Spinal cord (tissue), 10 donors: Measurements from ENCODE around the gene CENPX. TPM values are rescaled to one million over a fixed set of nuclear protein-coding genes. Genes with fewer than 3 reads are reported as not detected.

Experiments used
- DNase-seq, 6 donors: peaks; one replicate each; pipeline versions ENCODE4 v3.0.0 to v3.0.0-alpha.2; 2013 to 2015; ENCODE audit warnings: low spot score in 6 of 6, low read depth in 4 of 6
- H3K27ac ChIP-seq: one replicate; pipeline ENCODE4 v1.5.1; 2013; ENCODE audit warnings: low read depth, low read length, control low read depth
- H3K27me3 ChIP-seq: one replicate; pipeline ENCODE4 v1.6.1; 2013; ENCODE audit warnings: low read length; ENCODE audit not compliant: control insufficient read depth, insufficient read depth
- H3K36me3 ChIP-seq: one replicate; pipeline ENCODE4 v1.6.1; 2013; ENCODE audit warnings: low read length; ENCODE audit not compliant: control insufficient read depth, insufficient read depth
- H3K4me1 ChIP-seq: one replicate; pipeline ENCODE4 v1.6.1; 2013; ENCODE audit warnings: low read length; ENCODE audit not compliant: control insufficient read depth, insufficient read depth
- H3K4me3 ChIP-seq: one replicate; pipeline ENCODE4 v1.5.1; 2013; ENCODE audit warnings: low read depth, low read length, control low read depth
- H3K9me3 ChIP-seq: one replicate; pipeline ENCODE4 v1.6.1; 2013; ENCODE audit warnings: low read length; ENCODE audit not compliant: control insufficient read depth, insufficient read depth
- WGBS: methylation state at CpG from one replicate; pipeline ENCODE4 v1.1.5; 2013; ENCODE audit warnings: missing lambda C conversion rate; ENCODE audit not compliant: insufficient coverage; 5-methylcytosine and 5-hydroxymethylcytosine counted together
- long read RNA-seq, 4 donors: transcript quantifications; one replicate each; lab custom pipeline, GENCODE V29; 2026
- polyA plus RNA-seq, 2 donors: library from polyadenylated mRNA; unstranded; fragments of 120-200 nt; gene quantifications; one replicate each; pipeline ENCODE4 v1.2.1, GENCODE V29; 2013; ENCODE audit not compliant: insufficient read length in 2 of 2
- total RNA-seq, 2 donors: library from RNA; depleted of rRNA in 1 of 2; stranded (reverse); fragments of 120-200 nt in 1 of 2; fragments of >200 nt in 1 of 2; gene quantifications; one replicate each; pipeline versions ENCODE4 v1.2.3 to v1.2.4, GENCODE V29; 2013 to 2014
- donor health status: healthy.

CENPX gene
- 10 to 100 TPM; 37.0 to 56.3 TPM for total RNA-seq
- 10 to 100 TPM; 70.4 to 71.9 TPM for polyA plus RNA-seq
- long read RNA-seq, donor 1, transcript CENPX-201 (4 exons, 751 nt), result major isoform, 42 of 450 reads
- long read RNA-seq, donor 1, transcript CENPX-202 (5 exons, 805 nt), result minor isoform, 18 of 450 reads
- long read RNA-seq, donor 1, partial matches to known transcripts, result 86 of 450 reads
- long read RNA-seq, donor 1, other reads (novel, unspliced or antisense), result 298 of 450 reads
- long read RNA-seq, donor 2, transcript CENPX-201 (4 exons, 751 nt), result major isoform, 15 of 28 reads
- long read RNA-seq, donor 2, transcript CENPX-202 (5 exons, 805 nt), result minor isoform, 7 of 28 reads
- long read RNA-seq, donor 2, partial matches to known transcripts, result 0 of 28 reads
- long read RNA-seq, donor 2, other reads (novel, unspliced or antisense), result 0 of 28 reads
- long read RNA-seq, donor 3, transcript CENPX-202 (5 exons, 805 nt), result minor isoform, 16 of 219 reads
- long read RNA-seq, donor 3, transcript CENPX-201 (4 exons, 751 nt), result major isoform, 23 of 219 reads
- long read RNA-seq, donor 3, partial matches to known transcripts, result 84 of 219 reads
- long read RNA-seq, donor 3, other reads (novel, unspliced or antisense), result 91 of 219 reads
- long read RNA-seq, donor 4, transcript CENPX-201 (4 exons, 751 nt), result major isoform, 66 of 125 reads
- long read RNA-seq, donor 4, transcript CENPX-205 (4 exons, 752 nt), result minor isoform, 5 of 125 reads
- long read RNA-seq, donor 4, transcript CENPX-206 (4 exons, 710 nt), result minor isoform, 11 of 125 reads
- long read RNA-seq, donor 4, transcript CENPX-202 (5 exons, 805 nt), result minor isoform, 27 of 125 reads
- long read RNA-seq, donor 4, partial matches to known transcripts, result 8 of 125 reads
- long read RNA-seq, donor 4, other reads (novel, unspliced or antisense), result 0 of 125 reads

DNA sequence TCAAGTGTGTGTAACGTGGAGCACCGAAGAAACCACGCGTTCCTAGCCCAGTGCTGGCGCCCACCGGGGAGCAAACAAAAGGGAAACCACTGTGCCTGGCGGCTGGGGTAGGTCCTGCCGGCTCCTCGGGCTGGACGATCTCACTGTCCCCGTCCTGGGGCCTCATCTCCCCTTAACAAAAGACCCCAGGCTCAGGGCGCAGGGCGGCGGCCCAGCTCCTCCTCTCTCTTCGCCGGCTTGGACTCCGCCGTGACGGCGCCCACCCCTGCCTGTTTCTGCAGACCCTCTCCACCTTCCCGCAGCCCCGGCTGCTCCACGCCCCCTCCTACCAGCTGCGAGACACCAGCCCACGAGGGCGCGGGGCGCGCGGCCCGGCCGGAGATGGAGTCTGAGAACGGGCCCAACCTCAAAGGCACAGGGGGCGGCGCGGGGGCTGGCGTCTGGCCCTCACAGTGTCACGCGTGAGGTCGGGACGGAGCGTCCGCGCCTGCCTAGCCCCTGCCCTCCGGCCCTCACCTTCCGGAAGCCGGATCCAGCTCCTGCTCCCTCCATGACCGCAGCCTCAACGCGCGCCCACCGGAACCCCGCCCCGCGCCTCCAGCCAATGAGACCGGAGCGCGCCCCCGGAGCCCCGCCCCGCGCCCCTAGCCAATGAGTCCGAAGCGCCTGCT lies at the start of gene CENPX:
Gene CENPX (minus strand): TSS at position 569 of the 671 bp plus-strand sequence. CDS start 17 bp downstream, at position 552.
- DNase-seq, result no peak

GRCh38 chr17:82070611-82071010 lies 47.9 kb upstream of the CENPX start:
- H3K27ac ChIP-seq, result no peak overlapping the region
- peaks cover 9% of the 10 kb centered on the region for H3K4me1 ChIP-seq
- H3K9me3 ChIP-seq, result no peaks in the 10 kb centered on the region
- H3K4me3 ChIP-seq, result no peak overlapping the region
- H3K36me3 ChIP-seq, result no peaks in the 10 kb centered on the region
- no peaks in the 10 kb centered on the region for H3K27me3 ChIP-seq
- no peak for DNase-seq

More for the DNA sequence above, at the start of gene CENPX:
- no peak within 1 kb of the TSS for H3K27ac ChIP-seq
- H3K36me3 ChIP-seq, result peaks cover 71% of the 10 kb centered on the region
- H3K4me1 ChIP-seq, result peaks cover 51% of the 10 kb centered on the region
- peak within 1 kb of the TSS; percentile 73 for H3K4me3 ChIP-seq
- H3K27me3 ChIP-seq, result no peaks in the 10 kb centered on the region
- H3K9me3 ChIP-seq, result no peaks in the 10 kb centered on the region
- WGBS, result under 1% methylated on average over 64 of the region's 64 CpGs

GRCh38 chr17:82065638-82066303 lies 43.1 kb upstream of the CENPX start, which contains the start of gene DUS1L:
Gene DUS1L (minus strand): TSS chr17:82065804. CDS start chr17:82065059, 745 bp downstream.
- DNase-seq, result peak; percentile 29 to 85 (median 48)
- WGBS, result 5% methylated on average over 84 of the region's 88 CpGs
- Histone ChIP-seq H3K27ac (peak within 1 kb of the TSS; percentile 71), H3K9me3 (no peaks in the 10 kb centered on the region), H3K36me3 (peaks cover 44% of the 10 kb centered on the region), H3K4me3 (peak within 1 kb of the TSS; percentile 64), H3K4me1 (peaks cover 27% of the 10 kb centered on the region), H3K27me3 (no peaks in the 10 kb centered on the region)

GRCh38 chr17:82065193-82065637 lies 42.5 kb upstream of the CENPX start:
- WGBS, result under 1% methylated on average over 47 of the region's 47 CpGs
- DNase-seq, result peak in 1 of 6 donors; percentile 28
- Histone ChIP-seq H3K36me3 (peaks cover 50% of the 10 kb centered on the region), H3K9me3 (no peaks in the 10 kb centered on the region), H3K27ac (no peak overlapping the region), H3K4me3 (peak overlapping the region; percentile 64), H3K4me1 (peaks cover 27% of the 10 kb centered on the region), H3K27me3 (no peaks in the 10 kb centered on the region)

GRCh38 chr17:82064433-82065192 lies 41.9 kb upstream of the CENPX start:
- H3K4me3 ChIP-seq, result peak overlapping the region; percentile 64
- peaks cover 56% of the 10 kb centered on the region for H3K36me3 ChIP-seq
- DNase-seq, result no peak
- H3K4me1 ChIP-seq, result peaks cover 27% of the 10 kb centered on the region
- no peak overlapping the region for H3K27ac ChIP-seq
- H3K9me3 ChIP-seq, result no peaks in the 10 kb centered on the region
- WGBS, result 39% methylated on average over 36 of the region's 36 CpGs
- no peaks in the 10 kb centered on the region for H3K27me3 ChIP-seq

GRCh38 chr17:82063424-82064415 lies 41.0 kb upstream of the CENPX start:
- no peak for DNase-seq
- H3K9me3 ChIP-seq, result no peaks in the 10 kb centered on the region
- peaks cover 27% of the 10 kb centered on the region for H3K4me1 ChIP-seq
- no peak overlapping the region for H3K4me3 ChIP-seq
- no peaks in the 10 kb centered on the region for H3K27me3 ChIP-seq
- 92% methylated on average over 18 of the region's 20 CpGs for WGBS
- H3K36me3 ChIP-seq, result peaks cover 65% of the 10 kb centered on the region
- H3K27ac ChIP-seq, result no peak overlapping the region

DNA sequence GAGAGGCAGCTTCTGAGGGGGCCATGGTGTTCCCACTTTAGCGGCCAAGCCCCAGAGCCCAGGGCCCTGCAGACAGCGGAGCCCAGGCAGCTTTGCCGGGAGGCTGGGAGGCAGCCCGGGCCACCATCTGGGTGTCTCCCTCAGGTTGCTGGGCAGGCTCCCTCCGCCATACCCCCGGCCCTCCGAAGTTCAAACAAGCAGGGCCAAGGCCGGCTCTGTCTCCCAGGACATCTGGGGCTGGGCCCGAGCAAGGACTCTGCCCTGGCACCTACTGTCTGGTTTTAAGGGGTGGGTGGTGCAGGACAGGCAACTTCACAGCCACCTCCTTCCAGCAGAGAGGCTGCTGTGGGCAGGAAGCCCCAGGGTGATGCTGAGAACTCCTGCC lies 40.3 kb upstream of the CENPX start:
- Histone ChIP-seq H3K27ac (no peak overlapping the region), H3K4me3 (no peak overlapping the region), H3K27me3 (no peaks in the 10 kb centered on the region), H3K9me3 (no peaks in the 10 kb centered on the region), H3K4me1 (peaks cover 27% of the 10 kb centered on the region), H3K36me3 (peaks cover 72% of the 10 kb centered on the region)
- DNase-seq, result no peak
- whole genome bisulfite sequencing, result 93% methylated on average over 9 of the region's 9 CpGs
